IMR-90 (cell line): Measurements from ENCODE around the gene CDS2.

Experiments
- CHD1 ChIP-seq: IDR thresholded peaks from 2 replicates; pipeline ENCODE4 v1.6.1; 2012; ENCODE audit warnings: low read depth, low read length, improper control_type of control experiment
- CTCF ChIP-seq: conservative IDR thresholded peaks from 2 replicates; pipeline ENCODE4 v1.5.1; 2012; ENCODE audit warnings: mild to moderate bottlenecking, low read depth, low read length, improper control_type of control experiment
- MAFK ChIP-seq: IDR thresholded peaks from 2 replicates; pipeline ENCODE4 v1.6.1; 2012; ENCODE audit warnings: low read depth, low read length, improper control_type of control experiment
- POLR2A ChIP-seq: IDR thresholded peaks from 2 replicates; pipeline ENCODE4 v1.6.1; 2012; ENCODE audit warnings: mild to moderate bottlenecking, low read depth, low read length
- RAD21 ChIP-seq: IDR thresholded peaks from 2 replicates; pipeline ENCODE4 v1.6.1; 2012; ENCODE audit warnings: low read length, improper control_type of control experiment
- RFX5 ChIP-seq: IDR thresholded peaks from 2 replicates; pipeline ENCODE4 v1.8.0; 2012; ENCODE audit warnings: low read depth, mild to moderate bottlenecking, low read length, moderate library complexity

- TF ChIP-seq CTCF, result no peak
- no peak for TF ChIP-seq RAD21
- TF ChIP-seq POLR2A, result no peak
- TF ChIP-seq RFX5, result no peak
- no peak for TF ChIP-seq CHD1
- TF ChIP-seq MAFK, result no peak
These were observed 28.6 kb downstream of the CDS2 start for GRCh38 chr20:5155404-5155803.
